ENCODE results near the gene FGF11.
"Not testable (repeated sequence)": the region's sequence is repeated elsewhere in the genome, so short reads cannot be mapped to it uniquely, and the experiment has no call there.

FGF11 gene

GRCh38 chr17:7459961-7460545, 20.7 kb downstream of the FGF11 start:
- Mint-ChIP-seq H3K27me3 (no peaks in the 10 kb centered on the region), H3K36me3 (no peaks in the 10 kb centered on the region), H3K4me1 (ENCODE audit: low read depth) (peaks cover 13% of the 10 kb centered on the region), H3K9me3 (ENCODE audit: low read depth) (no peaks in the 10 kb centered on the region), H3K27ac (no peak overlapping the region), H3K4me3 (no peak overlapping the region)

- H3K4me3 Mint-ChIP-seq, result no peak overlapping the region
- no peaks in the 10 kb centered on the region for H3K27me3 Mint-ChIP-seq
- peaks cover 7% of the 10 kb centered on the region for H3K4me1 Mint-ChIP-seq (ENCODE audit: low read depth)
- no peak overlapping the region for H3K27ac Mint-ChIP-seq
- no peaks in the 10 kb centered on the region for H3K36me3 Mint-ChIP-seq
- no peaks in the 10 kb centered on the region for H3K9me3 Mint-ChIP-seq (ENCODE audit: low read depth)
Measured at GRCh38 chr17:7460850-7461660, 21.7 kb downstream of the FGF11 start.

GRCh38 chr17:7462474-7463371, 23.4 kb downstream of the FGF11 start:
- no peaks in the 10 kb centered on the region for H3K36me3 Mint-ChIP-seq
- no peaks in the 10 kb centered on the region for H3K27me3 Mint-ChIP-seq
- H3K4me1 Mint-ChIP-seq (ENCODE audit: low read depth), result peaks cover 9% of the 10 kb centered on the region
- no peak overlapping the region for H3K4me3 Mint-ChIP-seq
- no peak overlapping the region for H3K27ac Mint-ChIP-seq
- no peaks in the 10 kb centered on the region for H3K9me3 Mint-ChIP-seq (ENCODE audit: low read depth)

- Mint-ChIP-seq H3K4me1 (ENCODE audit: low read depth) (peaks cover 11% of the 10 kb centered on the region), H3K9me3 (ENCODE audit: low read depth) (no peaks in the 10 kb centered on the region), H3K27me3 (no peaks in the 10 kb centered on the region), H3K36me3 (no peaks in the 10 kb centered on the region), H3K4me3 (no peak overlapping the region), H3K27ac (no peak overlapping the region)
Measured at GRCh38 chr17:7463372-7463846, 24.1 kb downstream of the FGF11 start.

GRCh38 chr17:7464081-7464480, 24.8 kb downstream of the FGF11 start:
- Mint-ChIP-seq H3K4me1 (ENCODE audit: low read depth) (peaks cover 11% of the 10 kb centered on the region), H3K27me3 (no peaks in the 10 kb centered on the region), H3K27ac (no peak overlapping the region), H3K9me3 (ENCODE audit: low read depth) (no peaks in the 10 kb centered on the region), H3K36me3 (no peaks in the 10 kb centered on the region), H3K4me3 (no peak overlapping the region)

- Mint-ChIP-seq H3K27me3 (no peaks in the 10 kb centered on the region), H3K4me1 (ENCODE audit: low read depth) (peaks cover 12% of the 10 kb centered on the region), H3K36me3 (no peaks in the 10 kb centered on the region), H3K4me3 (no peak overlapping the region), H3K27ac (no peak overlapping the region), H3K9me3 (ENCODE audit: low read depth) (no peaks in the 10 kb centered on the region)
Measured at GRCh38 chr17:7465597-7466275, 26.4 kb downstream of the FGF11 start.

GRCh38 chr17:7466318-7466638, 27.0 kb downstream of the FGF11 start:
- Mint-ChIP-seq H3K9me3 (ENCODE audit: low read depth) (no peaks in the 10 kb centered on the region), H3K27me3 (no peaks in the 10 kb centered on the region), H3K4me1 (ENCODE audit: low read depth) (peaks cover 16% of the 10 kb centered on the region), H3K4me3 (no peak overlapping the region), H3K36me3 (no peaks in the 10 kb centered on the region), H3K27ac (peak overlapping the region; percentile 77)

GRCh38 chr17:7466639-7467341, 27.5 kb downstream of the FGF11 start:
- H3K27me3 Mint-ChIP-seq, result no peaks in the 10 kb centered on the region
- peaks cover 21% of the 10 kb centered on the region for H3K4me1 Mint-ChIP-seq (ENCODE audit: low read depth)
- H3K36me3 Mint-ChIP-seq, result no peaks in the 10 kb centered on the region
- H3K27ac Mint-ChIP-seq, result peak overlapping the region; percentile 77
- H3K9me3 Mint-ChIP-seq (ENCODE audit: low read depth), result no peaks in the 10 kb centered on the region
- H3K4me3 Mint-ChIP-seq, result no peak overlapping the region

GRCh38 chr17:7467498-7467897, 28.2 kb downstream of the FGF11 start:
- no peaks in the 10 kb centered on the region for H3K36me3 Mint-ChIP-seq
- H3K9me3 Mint-ChIP-seq (ENCODE audit: low read depth), result no peaks in the 10 kb centered on the region
- peaks cover 26% of the 10 kb centered on the region for H3K4me1 Mint-ChIP-seq (ENCODE audit: low read depth)
- no peak overlapping the region for H3K4me3 Mint-ChIP-seq
- peak overlapping the region; percentile 77 for H3K27ac Mint-ChIP-seq
- no peaks in the 10 kb centered on the region for H3K27me3 Mint-ChIP-seq

GRCh38 chr17:7468290-7468689, 29.0 kb downstream of the FGF11 start:
- H3K4me3 Mint-ChIP-seq, result no peak overlapping the region

GRCh38 chr17:7468804-7469389, 29.6 kb downstream of the FGF11 start:
- Mint-ChIP-seq H3K9me3 (ENCODE audit: low read depth) (no peaks in the 10 kb centered on the region), H3K36me3 (no peaks in the 10 kb centered on the region), H3K27me3 (no peaks in the 10 kb centered on the region), H3K27ac (peak overlapping the region; percentile 41), H3K4me3 (no peak overlapping the region), H3K4me1 (ENCODE audit: low read depth) (peaks cover 30% of the 10 kb centered on the region)

More at GRCh38 chr17:7468290-7468689, 29.0 kb downstream of the FGF11 start:
- Mint-ChIP-seq H3K9me3 (ENCODE audit: low read depth) (no peaks in the 10 kb centered on the region), H3K27me3 (no peaks in the 10 kb centered on the region), H3K27ac (peak overlapping the region; percentile 41), H3K36me3 (no peaks in the 10 kb centered on the region), H3K4me1 (ENCODE audit: low read depth) (peaks cover 26% of the 10 kb centered on the region)

GRCh38 chr17:7469843-7470242, 30.5 kb downstream of the FGF11 start:
- H3K36me3 Mint-ChIP-seq; H3K4me3 Mint-ChIP-seq; H3K27ac Mint-ChIP-seq; H3K9me3 Mint-ChIP-seq (ENCODE audit: low read depth); H3K27me3 Mint-ChIP-seq: not testable (repeated sequence)
- H3K4me1 Mint-ChIP-seq (ENCODE audit: low read depth), result peaks cover 36% of the 10 kb centered on the region

- not testable (repeated sequence) for H3K4me3 Mint-ChIP-seq; H3K9me3 Mint-ChIP-seq (ENCODE audit: low read depth); H3K36me3 Mint-ChIP-seq; H3K27me3 Mint-ChIP-seq
- Mint-ChIP-seq H3K27ac (peak overlapping the region; percentile 58), H3K4me1 (ENCODE audit: low read depth) (peaks cover 36% of the 10 kb centered on the region)
Measured at GRCh38 chr17:7470457-7470973, 31.2 kb downstream of the FGF11 start.

GRCh38 chr17:7471729-7472128, 32.4 kb downstream of the FGF11 start:
- no peaks in the 10 kb centered on the region for H3K9me3 Mint-ChIP-seq (ENCODE audit: low read depth)
- H3K4me3 Mint-ChIP-seq, result no peak overlapping the region
- H3K36me3 Mint-ChIP-seq, result peaks cover 2% of the 10 kb centered on the region
- H3K27me3 Mint-ChIP-seq, result no peaks in the 10 kb centered on the region
- H3K4me1 Mint-ChIP-seq (ENCODE audit: low read depth), result peaks cover 47% of the 10 kb centered on the region
- H3K27ac Mint-ChIP-seq, result peak overlapping the region; percentile 58

Measured in activated naive CD8-positive, alpha-beta T cell (primary cell).